ENCODE data around the gene PRXL2B.
"Not testable (repeated sequence)": the region's sequence is repeated elsewhere in the genome, so short reads cannot be mapped to it uniquely, and the experiment has no call there.

Gene PRXL2B

GRCh38 chr1:2551544-2551943 is 35.0 kb upstream of the PRXL2B start:
- not testable (repeated sequence) for DNase-seq

GRCh38 chr1:2552189-2552588 is 34.4 kb upstream of the PRXL2B start:
- DNase-seq = no peak

DNA sequence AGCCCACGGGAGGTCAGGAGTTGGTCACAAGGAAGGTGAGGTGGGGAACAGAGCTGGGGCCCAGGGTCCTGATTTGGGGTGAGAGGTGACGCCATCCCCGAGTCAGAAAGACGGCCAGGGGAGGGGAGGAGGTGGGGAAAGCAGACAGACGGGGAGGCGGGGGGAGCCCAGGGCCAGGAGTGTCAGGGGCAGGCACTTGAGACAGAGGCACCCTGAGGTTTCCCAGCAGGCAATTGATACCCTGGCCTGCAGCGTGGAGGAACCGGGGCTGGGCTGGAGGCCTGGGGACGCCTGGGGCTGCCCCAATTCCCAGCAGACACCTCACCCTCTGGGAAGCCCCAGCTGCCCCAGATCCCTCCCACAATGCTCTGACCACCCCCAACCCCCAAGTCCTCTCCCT is 33.5 kb upstream of the PRXL2B start:
- DNase-seq = not testable (repeated sequence)

- no peak for DNase-seq
Measured at GRCh38 chr1:2553871-2554620, 32.5 kb upstream of the PRXL2B start.

DNA sequence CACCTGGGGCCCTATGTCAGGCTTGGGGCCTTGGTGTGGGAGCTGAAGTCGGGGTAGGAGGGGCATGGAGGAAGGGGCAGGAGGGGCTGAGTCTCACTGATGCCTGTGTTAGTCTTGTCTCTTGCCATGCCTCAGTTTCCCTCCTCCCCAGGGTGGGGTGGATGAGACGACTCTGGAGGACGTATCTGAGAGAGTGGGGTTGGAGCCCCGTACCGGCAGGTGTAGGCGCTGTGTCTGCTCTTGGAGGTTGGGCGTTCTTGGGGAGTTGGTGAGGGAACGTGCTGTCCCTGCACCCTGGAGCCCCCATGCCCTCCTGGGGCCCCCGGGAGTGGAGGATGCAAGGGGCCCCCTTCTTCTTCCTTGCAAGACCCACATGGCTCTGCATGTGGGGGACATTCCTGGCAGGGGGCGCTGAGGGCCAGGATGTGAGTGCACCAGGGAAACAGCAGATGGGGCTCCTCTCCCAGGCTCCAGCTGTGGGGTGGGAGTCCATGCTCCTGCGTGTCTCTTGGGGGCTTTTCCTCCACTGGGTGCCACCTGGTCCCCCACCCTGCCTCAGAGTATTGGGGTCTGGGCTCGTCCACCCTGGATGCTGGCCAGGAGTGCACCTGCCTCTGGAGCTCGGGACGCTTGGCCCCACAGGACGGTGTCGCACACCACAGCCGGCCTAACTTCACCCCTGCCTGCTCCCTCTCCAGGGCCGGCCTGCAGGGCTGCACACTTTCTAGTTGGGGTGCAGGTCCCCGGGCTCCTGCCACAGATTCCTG is 31.8 kb upstream of the PRXL2B start:
- DNase-seq = peak in 1 of 2 donors; percentile 26

- DNase-seq = peak; percentile 63 to 69
Measured at GRCh38 chr1:2555634-2556276, 30.8 kb upstream of the PRXL2B start.

DNA sequence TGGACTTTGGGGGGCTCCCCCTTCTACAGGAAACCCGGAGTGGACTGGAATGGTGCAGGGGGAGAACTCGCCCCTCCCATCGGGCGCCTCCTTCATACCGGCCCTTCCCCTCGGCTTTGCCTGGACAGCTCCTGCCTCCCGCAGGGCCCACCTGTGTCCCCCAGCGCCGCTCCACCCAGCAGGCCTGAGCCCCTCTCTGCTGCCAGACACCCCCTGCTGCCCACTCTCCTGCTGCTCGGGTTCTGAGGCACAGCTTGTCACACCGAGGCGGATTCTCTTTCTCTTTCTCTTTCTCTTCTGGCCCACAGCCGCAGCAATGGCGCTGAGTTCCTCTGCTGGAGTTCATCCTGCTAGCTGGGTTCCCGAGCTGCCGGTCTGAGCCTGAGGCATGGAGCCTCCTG is 30.3 kb upstream of the PRXL2B start, which contains the start of gene TNFRSF14:
TNFRSF14 (plus strand) TSS at position 95 of the 401 bp plus-strand sequence; CDS start at position 389, 294 bp downstream.
- peak; percentile 53 to 54 for DNase-seq

GRCh38 chr1:2556678-2557481 is 29.7 kb upstream of the PRXL2B start:
- DNase-seq = peak in 1 of 2 donors; percentile 20

DNA sequence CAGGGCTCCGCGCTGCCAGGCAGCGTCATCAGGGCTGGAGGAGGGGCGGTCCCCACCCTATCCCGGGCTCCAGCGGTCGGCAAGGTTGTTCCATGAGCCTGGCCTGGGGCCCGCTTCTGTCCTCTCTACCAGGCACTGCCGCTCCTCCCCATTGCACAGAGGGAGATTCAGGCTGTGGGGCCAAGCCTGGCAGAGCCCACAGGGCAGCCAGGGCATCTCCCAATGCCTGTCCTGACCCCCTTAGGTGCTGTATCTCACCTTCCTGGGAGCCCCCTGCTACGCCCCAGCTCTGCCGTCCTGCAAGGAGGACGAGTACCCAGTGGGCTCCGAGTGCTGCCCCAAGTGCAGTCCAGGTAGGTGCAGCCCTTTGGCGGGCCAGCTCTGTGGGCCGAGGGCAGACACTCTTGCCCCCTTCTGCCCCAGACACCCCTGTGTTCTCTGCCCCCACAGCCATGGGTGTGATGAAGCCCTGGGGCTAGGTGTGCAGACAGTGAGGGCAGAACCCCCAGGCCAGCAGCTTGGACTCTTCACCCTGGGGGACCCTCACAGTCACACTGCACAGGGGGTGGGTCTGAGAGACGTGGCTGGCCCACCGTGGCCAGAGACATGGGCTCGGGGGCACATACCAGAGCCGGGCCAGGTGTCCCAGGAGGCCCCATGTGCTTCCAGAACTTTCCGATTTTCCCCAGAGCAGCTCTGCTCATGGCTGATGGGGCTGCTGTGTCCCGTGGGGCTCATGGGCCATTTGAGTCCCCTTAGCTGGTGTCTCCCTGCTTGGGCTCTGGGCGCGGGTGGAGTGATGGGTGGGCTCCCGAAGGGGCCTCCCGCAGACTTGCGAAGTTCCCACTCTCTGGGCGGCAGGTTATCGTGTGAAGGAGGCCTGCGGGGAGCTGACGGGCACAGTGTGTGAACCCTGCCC is 28.8 kb upstream of the PRXL2B start:
- DNase-seq = no peak

- DNase-seq = no peak
Measured at GRCh38 chr1:2558420-2558819, 28.2 kb upstream of the PRXL2B start.

GRCh38 chr1:2558861-2559260 is 27.7 kb upstream of the PRXL2B start:
- DNase-seq = no peak

DNA sequence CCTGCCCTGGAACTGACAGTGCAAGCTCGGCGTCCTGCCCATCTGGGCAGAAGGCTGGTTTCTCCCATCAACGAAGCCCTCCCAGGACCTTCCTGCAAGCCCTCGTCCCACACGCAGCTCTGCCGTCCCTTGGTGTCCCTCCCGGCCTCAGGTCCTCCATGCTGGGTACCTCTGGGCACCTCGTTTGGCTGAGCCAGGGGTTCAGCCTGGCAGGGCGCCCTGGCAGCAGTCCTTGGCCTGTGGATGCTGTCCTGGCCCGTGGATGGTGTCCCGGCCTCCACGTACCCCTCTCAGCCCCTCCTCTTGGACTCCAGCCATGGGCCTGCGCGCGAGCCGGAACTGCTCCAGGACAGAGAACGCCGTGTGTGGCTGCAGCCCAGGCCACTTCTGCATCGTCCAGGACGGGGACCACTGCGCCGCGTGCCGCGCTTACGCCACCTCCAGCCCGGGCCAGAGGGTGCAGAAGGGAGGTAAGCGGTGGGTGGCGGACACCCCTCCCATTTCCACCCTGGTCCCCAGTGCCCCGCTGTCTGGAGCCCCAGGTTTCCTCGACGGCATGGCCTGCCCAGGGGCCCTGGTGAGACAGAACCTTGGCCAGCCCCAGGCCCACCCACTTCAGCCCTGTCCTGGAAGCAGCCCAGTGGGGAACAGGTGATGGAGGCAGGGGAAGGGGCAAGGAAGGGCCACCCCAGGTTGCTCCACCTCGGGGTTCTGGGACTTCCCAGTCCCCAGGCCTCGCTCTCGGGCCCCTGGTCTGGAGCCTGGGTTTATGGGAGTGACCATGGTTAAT is 26.9 kb upstream of the PRXL2B start:
- DNase-seq = no peak

DNA sequence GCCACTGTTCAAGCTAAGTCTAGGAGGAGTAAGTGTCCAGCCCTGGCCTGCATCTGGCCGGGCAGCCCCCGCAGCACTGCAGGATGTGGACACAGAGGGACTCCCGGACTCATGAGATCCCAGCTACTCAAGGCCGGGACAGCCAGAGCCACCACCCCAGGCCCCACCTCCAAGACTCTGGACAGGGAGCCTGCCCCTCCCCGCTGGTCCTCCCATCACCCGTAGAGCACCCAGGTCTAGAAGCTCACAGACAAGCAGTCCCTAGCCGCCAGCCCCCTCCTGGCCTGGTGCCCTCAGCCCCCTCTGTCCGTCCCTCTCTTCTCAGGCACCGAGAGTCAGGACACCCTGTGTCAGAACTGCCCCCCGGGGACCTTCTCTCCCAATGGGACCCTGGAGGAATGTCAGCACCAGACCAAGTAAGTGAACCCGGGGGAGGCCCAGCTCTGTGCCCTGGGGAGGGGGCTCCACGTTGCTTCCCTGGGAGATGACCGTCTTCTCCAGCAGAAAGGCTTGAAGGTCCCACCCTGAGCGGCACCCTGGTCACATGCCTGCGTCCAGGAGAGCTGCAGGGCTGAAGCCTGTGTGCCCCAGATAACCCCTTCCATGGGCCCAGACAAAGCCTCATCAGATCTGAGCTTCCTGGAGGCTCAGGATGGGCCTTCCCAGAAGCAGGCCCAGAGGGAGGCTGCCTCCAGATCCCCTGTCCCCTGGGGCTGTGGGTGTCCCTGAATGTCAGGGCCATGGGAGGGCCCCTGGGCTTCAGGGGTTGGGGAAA is 26.1 kb upstream of the PRXL2B start:
- no peak for DNase-seq

DNA sequence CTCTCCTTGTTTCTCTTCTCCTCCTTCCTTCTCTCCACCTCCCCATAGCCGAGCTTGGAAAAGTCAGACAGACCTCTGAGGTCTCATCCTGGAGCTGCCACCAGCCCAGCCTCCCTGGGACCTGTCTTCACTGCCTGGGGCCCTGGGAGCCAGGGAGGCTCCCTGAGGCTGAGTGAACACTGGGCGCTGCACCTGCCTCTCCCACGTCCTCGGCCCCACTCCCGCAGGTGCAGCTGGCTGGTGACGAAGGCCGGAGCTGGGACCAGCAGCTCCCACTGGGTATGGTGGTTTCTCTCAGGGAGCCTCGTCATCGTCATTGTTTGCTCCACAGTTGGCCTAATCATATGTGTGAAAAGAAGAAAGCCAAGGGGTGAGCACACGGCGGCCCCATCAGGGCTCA is 25.1 kb upstream of the PRXL2B start:
- no peak for DNase-seq

- peak in 1 of 2 donors; percentile 37 for DNase-seq
Measured at GRCh38 chr1:2561898-2562895, 24.4 kb upstream of the PRXL2B start.

DNA sequence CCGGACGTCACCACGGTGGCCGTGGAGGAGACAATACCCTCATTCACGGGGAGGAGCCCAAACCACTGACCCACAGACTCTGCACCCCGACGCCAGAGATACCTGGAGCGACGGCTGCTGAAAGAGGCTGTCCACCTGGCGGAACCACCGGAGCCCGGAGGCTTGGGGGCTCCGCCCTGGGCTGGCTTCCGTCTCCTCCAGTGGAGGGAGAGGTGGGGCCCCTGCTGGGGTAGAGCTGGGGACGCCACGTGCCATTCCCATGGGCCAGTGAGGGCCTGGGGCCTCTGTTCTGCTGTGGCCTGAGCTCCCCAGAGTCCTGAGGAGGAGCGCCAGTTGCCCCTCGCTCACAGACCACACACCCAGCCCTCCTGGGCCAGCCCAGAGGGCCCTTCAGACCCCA is 23.4 kb upstream of the PRXL2B start:
- DNase-seq = no peak

- DNase-seq = no peak
Measured at GRCh38 chr1:2564006-2564814, 22.4 kb upstream of the PRXL2B start.
